ENCODE results near the gene CDH4.

CDH4 gene

DNA sequence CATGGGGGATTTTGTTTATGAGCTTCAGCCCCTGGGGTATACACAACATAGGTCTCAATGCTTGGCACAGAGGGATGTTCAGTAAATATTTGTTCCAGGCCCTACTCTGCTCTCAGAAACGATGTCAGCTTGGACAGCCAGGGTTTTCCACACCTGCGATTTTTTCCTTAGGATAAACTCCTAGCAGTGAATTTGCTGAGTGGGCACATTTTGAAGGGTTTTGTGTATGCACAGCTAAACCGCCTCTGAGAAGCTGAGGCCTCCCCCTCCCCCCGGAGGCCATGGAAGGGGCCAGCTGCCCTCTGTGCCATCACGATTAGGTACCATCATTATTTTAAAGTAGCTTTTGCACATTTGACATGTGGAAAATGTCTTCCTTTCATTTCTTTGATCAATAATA is 614.1 kb downstream of the CDH4 start:
- no peak for DNase-seq (ENCODE audit: low spot score)

DNA sequence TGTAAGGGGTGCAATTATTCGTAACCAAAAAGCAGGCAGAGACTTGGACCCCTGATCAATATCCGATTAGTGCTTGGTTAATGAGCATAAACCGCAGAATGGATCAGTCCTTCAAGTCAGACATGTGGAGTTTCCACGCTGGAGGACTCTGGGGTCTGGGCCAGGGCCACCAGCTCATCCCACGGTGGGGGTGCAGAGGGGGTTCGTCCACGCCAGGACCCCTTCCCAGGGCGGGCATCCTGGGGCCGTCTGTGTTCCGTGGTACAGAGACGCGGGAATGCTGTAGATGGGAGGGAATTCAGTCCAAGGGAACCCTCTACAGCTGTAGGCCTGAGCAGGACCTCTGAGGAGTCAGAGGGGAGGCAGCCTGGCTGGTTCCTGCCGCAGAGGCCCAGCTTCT is 615.9 kb downstream of the CDH4 start:
- DNase-seq (ENCODE audit: low spot score): no peak

DNA sequence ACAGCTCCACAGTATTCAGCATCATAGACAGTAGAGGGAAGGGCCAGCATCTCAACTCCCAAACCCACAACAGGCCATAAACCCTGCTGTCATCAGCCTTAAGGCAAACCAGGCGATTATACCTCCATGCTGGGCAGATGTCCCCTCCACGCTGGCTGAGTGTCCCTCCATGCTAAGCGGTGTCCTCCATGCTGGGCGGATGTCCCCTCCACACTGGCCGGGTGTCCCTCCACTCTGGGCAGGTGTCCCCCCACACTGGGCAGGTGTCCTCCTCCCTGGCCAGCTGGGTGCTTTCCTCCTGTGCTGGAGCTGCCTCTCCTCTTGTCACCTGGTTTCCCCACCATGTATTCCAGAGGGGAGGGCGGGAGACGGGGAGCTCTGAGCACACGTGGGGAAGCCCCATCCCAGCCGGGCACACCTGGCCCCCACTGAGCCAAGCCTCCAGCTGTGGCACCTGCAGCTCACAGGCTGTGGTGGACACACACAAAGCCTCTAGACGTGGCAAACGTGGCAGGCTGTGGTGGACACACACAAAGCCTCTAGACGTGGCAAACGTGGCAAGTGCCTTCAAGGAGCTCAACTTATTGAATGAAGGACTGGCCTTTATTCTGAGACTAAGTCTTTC is 616.5 kb downstream of the CDH4 start:
- DNase-seq (ENCODE audit: low spot score): no peak

DNA sequence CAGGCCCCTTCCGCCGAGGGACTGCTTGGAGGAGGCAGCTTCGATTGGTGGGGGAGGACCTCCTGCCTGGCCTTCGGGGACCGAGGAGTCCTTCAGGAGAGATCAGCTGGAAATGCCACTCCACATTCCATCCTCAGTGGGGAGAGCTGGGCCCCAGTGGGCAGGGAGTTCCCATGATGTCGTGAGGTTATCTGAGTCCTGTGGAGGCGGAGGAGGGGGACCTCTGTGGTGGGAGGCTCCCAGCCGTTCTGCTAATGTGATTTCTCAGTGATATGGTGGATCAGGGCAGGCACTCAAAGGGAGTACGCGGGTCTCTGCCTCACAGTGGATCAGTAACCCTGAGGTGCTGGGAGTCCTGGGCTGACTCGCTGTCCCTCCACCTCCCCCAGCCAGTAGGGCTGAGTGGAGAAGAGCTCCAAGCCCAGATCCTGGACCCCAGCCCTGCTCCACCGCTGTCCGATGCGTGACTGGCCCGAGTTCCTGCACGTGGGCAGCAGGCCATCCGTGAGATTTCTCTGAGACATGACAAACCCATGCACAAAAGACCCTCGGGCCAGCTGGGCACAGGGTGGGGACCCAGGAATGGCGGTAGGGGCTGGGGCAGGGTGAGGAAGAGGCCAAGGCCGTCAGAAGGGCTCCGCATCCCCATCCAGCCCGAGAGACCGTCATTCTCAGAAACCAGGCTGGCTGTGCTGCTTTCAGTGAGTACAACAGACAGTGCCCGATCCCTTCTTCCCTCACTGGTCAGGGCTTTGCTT is 617.9 kb downstream of the CDH4 start:
- DNase-seq (ENCODE audit: low spot score): no peak

GRCh38 chr20:61871160-61871559 is 619.1 kb downstream of the CDH4 start:
- DNase-seq (ENCODE audit: low spot score): no peak

- DNase-seq (ENCODE audit: low spot score): no peak
Observed at GRCh38 chr20:61871913-61872312, 619.9 kb downstream of the CDH4 start.

DNA sequence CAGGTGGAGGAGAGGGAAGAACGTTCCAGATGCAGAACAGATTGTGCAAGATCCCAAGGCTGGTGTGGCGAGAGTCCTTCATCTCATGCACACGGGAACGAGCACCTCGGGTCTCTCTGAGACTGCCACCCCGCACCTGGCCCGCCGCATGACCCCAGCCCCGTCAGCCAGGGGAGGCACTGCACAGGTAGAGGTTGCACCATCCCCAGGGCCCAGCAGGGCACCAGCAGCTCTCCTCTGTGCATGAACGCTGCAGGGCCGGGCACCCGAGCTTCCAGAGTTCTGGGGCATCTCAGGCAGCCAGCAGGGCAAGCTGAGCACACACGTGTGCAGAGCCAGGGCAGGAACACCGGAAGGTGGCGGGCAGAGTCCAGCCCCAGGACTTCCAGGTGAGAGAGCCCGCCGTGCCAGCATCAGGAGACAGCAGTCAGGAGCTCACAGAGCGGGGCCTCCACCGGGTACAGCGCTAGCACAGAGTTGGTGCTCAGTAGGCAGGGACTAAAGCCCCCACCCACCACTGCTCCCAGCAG is 620.4 kb downstream of the CDH4 start:
- DNase-seq (ENCODE audit: low spot score): no peak

GRCh38 chr20:61873651-61874420 is 621.8 kb downstream of the CDH4 start:
- no peak for DNase-seq (ENCODE audit: low spot score)

- peak; percentile 32 for DNase-seq (ENCODE audit: low spot score)
Observed at GRCh38 chr20:61874421-61875068, 622.5 kb downstream of the CDH4 start.

GRCh38 chr20:61875221-61875885 is 623.3 kb downstream of the CDH4 start:
- DNase-seq (ENCODE audit: low spot score): no peak

GRCh38 chr20:61875996-61876395 is 623.9 kb downstream of the CDH4 start:
- no peak for DNase-seq (ENCODE audit: low spot score)

GRCh38 chr20:61876952-61877728 is 625.1 kb downstream of the CDH4 start:
- DNase-seq (ENCODE audit: low spot score): no peak

DNA sequence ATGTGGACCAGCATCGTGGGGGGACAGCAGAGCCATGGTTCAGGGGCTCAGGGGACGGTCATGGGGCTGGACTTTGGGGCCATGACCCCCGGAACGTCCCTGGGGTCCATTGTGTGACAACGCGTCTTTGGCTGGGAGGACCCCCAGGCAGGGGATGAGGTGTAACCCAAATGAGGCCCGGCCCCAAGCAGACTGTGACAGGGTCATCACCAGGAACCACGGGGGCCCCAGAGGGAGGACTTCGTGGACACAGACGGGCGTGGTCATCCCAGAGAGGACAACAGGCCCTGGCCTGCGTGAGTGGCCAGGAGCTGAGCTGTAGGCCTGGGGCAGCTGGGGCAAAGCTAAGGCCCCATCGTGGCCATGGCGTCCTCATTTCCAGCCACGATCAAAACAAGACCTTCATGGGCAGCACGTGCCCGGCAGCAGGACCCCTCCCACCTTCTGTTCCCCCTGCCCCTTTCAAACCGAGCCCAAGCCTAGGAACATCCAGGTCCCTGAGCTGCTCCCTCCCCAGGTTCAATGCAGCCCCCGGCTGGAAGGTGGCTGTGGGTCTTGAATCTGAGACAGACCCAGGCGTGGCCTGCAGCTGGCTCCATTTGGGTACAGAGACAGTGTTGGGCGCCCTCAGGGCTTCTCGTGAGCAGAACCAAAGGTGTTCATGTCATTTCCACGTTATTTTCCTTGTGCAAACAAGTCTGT is 625.9 kb downstream of the CDH4 start:
- no peak for DNase-seq (ENCODE audit: low spot score)

DNA sequence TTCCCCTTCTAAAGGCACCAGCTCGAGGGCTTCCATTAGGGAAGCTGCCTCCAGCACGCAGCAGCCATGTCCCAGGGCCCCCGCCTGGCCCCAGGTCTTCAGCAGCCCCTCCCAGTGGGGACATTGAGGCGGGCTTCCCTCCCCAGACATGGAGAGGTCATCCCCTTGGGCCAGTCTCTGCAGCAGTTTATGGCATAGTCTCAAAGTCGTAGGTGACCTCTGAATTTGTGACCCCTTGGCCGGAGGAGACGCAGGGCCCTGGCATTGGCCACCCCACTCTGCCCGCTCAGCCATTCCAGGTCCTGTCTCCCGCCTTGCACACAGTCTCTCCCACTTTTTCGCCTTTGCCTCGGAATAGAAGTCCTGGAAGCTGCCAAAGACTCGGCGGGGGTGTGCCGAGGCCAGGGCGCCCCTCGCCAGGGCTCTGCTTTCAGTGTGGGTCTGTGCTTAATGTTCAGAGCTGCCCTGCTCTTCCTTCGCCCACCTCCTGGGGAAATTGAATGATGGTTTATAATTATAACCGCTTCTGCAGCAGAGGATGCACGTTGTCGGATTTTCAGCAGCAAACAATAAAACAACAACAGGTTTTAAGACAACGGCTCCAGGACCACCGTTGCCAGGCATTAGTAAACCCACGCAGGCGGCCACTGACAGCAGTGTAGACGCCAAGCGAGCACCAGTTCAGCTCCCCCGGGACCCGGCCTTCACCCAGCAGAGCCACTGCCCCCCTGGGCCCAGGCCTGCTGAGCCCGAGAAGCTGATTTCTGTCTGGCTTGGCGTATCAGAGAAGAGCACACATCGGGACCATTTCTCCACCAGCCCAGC is 626.6 kb downstream of the CDH4 start:
- no peak for DNase-seq (ENCODE audit: low spot score)

- DNase-seq (ENCODE audit: low spot score): no peak
Observed at GRCh38 chr20:61879303-61879620, 627.2 kb downstream of the CDH4 start.

DNA sequence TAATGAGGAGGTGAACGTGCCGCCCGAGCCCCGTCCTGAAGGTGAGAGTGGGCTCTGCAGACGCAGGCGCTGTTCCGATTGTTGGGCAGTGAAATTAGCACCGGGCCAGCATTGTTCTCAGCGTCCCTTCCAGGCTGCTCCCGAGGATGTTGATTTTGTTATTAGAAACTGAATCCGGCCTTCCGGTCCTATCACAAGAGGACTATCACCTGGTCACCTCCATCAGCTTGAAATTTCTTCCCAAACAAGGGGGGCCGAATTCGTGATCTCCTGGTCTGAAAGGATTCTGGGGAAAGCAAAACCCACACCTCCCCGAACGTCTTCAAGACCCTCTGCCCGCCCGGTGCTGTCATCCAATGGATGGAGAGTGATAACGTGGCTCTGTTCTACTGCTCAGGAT is 627.6 kb downstream of the CDH4 start:
- no peak for DNase-seq (ENCODE audit: low spot score)

GRCh38 chr20:61880706-61881105 is 628.6 kb downstream of the CDH4 start:
- DNase-seq (ENCODE audit: low spot score): no peak

- DNase-seq (ENCODE audit: low spot score): no peak
Observed at GRCh38 chr20:61881416-61881815, 629.4 kb downstream of the CDH4 start.

GRCh38 chr20:61881861-61882260 is 629.8 kb downstream of the CDH4 start:
- no peak for DNase-seq (ENCODE audit: low spot score)
